OCI-LY7 (cell line): Measurements from ENCODE around the gene ETV5. TPM values are rescaled to one million over a fixed set of nuclear protein-coding genes. Genes with fewer than 3 reads are reported as not detected.

Experiments used
- BruUV-seq: library from RNA; stranded (reverse); fragments of 400-500 nt; replicated peaks from 2 replicates; lab custom pipeline; 2021; lab: Mats Ljungman, UMichigan
- CTCF ChIA-PET: fragments of 300-600 bp; sonication (Branson Sonifier 250); formaldehyde crosslinking; loops from one replicate; lab custom pipeline; 2022; ENCODE audit warnings: antibody characterized with exemption; ENCODE audit not compliant: unreplicated experiment; lab: Charles Lee
- POLR2A ChIA-PET: fragments of 300-600 bp; sonication (Branson Sonifier 250); formaldehyde crosslinking; loops from one replicate; lab custom pipeline; 2022; ENCODE audit warnings: antibody characterized with exemption; lab: Charles Lee
- DNase-seq: peaks from one replicate; pipeline ENCODE4 v3.0.0-alpha.2; 2015; ENCODE audit warnings: low spot score
- H2AFZ ChIP-seq: fragments of 200-600 bp; sonication (generic), shearing (Covaris generic); 2 replicates; pipeline ENCODE4 v1.6.1; 2014; ENCODE audit warnings: mild to moderate bottlenecking, antibody characterized with exemption, low read length, moderate library complexity
- H3K27ac ChIP-seq: fragments of 200-600 bp; sonication (generic); 2 replicates; pipeline ENCODE4 v1.5.1; 2014; ENCODE audit warnings: mixed run types, low read depth, mild to moderate bottlenecking, moderate library complexity, low read length, inconsistent platforms; ENCODE audit not compliant: poor library complexity, severe bottlenecking
- H3K36me3 ChIP-seq: fragments of 200-600 bp; sonication (generic); 2 replicates; pipeline ENCODE4 v1.6.1; 2014; ENCODE audit warnings: mild to moderate bottlenecking, antibody characterized with exemption, low read length, moderate library complexity, mixed read lengths; ENCODE audit not compliant: insufficient read depth
- H3K4me1 ChIP-seq: fragments of 200-600 bp; sonication (generic); 2 replicates; pipeline ENCODE4 v1.5.1; 2014; ENCODE audit warnings: mild to moderate bottlenecking, low read length; ENCODE audit not compliant: insufficient read depth, poor library complexity, severe bottlenecking
- H3K4me2 ChIP-seq: fragments of 200-600 bp; sonication (generic); 2 replicates; pipeline ENCODE4 v1.6.1; 2014; ENCODE audit warnings: mild to moderate bottlenecking, low read length
- H3K4me3 ChIP-seq: fragments of 200-600 bp; sonication (generic); 2 replicates; pipeline ENCODE4 v1.5.1; 2014; ENCODE audit warnings: mild to moderate bottlenecking, low read depth, low read length; ENCODE audit not compliant: poor library complexity, severe bottlenecking
- H3K79me2 ChIP-seq: fragments of 200-600 bp; sonication (generic); 2 replicates; pipeline ENCODE4 v1.6.1; 2016; ENCODE audit warnings: low read depth, mild to moderate bottlenecking, low read length, moderate library complexity, mixed read lengths; ENCODE audit not compliant: insufficient read depth
- H3K9me2 ChIP-seq: fragments of 200-600 bp; sonication (generic); 2 replicates; pipeline ENCODE4 v1.6.1; 2016; ENCODE audit warnings: mild to moderate bottlenecking, low read length, mixed read lengths; ENCODE audit not compliant: insufficient read depth
- H3K9me3 ChIP-seq: fragments of 200-600 bp; sonication (generic); 2 replicates; pipeline ENCODE4 v1.6.1; 2014; ENCODE audit warnings: mild to moderate bottlenecking, mixed run types, low read length, mixed read lengths
- H4K20me1 ChIP-seq: fragments of 200-600 bp; sonication (generic); 2 replicates; pipeline ENCODE4 v1.6.1; 2014; ENCODE audit warnings: mild to moderate bottlenecking, antibody characterized with exemption, low read length, moderate library complexity, mixed read lengths; ENCODE audit not compliant: insufficient read depth
- EZH2phosphoT487 ChIP-seq: fragments of 200-600 bp; sonication (generic); IDR thresholded peaks from 2 replicates; pipeline ENCODE4 v1.6.1; 2018; ENCODE audit warnings: low read depth, borderline replicate concordance, mild to moderate bottlenecking, mixed run types, antibody characterized with exemption, low read length, moderate library complexity, mixed read lengths
- intact Hi-C: fragments of 100-400 bp; cut with micrococcal nuclease; formaldehyde crosslinking; loops from one replicate; pipeline ENCODE4 v1.10.0; 2022; ENCODE audit not compliant: unreplicated experiment
- total RNA-seq, 2 experiments: library from RNA; depleted of rRNA in 1 of 2; stranded (reverse); fragments of >200 nt in 1 of 2; shearing (Covaris generic) in 1 of 2; gene quantifications; 2 replicates each; pipeline ENCODE4 v1.2.3, GENCODE V29; 2014 to 2022
- TF ChIP-seq, protein P1 (sequence below): fragments of 200-600 bp; sonication (generic); conservative IDR thresholded peaks from 2 replicates; pipeline ENCODE4 v1.5.1; 2014; ENCODE audit warnings: mild to moderate bottlenecking, antibody characterized with exemption, low read length, moderate library complexity, mixed read lengths

Gene ETV5
- total RNA-seq, 2 experiments from 2014 or later = 0.85 to 1.1 TPM

- POLR2A ChIA-PET = interaction anchor here (0.5 to 1.0 kb wide), 4 partner anchors 9 to 46 kb away, joined by 3 to 5 read pairs (median 4); no protein-coding TSS in a partner anchor
- CTCF ChIA-PET = no interaction called here
- intact Hi-C loops = no loop called here
Observed at GRCh38 chr3:186053954-186054791, 54.7 kb downstream of the ETV5 start.

DNA sequence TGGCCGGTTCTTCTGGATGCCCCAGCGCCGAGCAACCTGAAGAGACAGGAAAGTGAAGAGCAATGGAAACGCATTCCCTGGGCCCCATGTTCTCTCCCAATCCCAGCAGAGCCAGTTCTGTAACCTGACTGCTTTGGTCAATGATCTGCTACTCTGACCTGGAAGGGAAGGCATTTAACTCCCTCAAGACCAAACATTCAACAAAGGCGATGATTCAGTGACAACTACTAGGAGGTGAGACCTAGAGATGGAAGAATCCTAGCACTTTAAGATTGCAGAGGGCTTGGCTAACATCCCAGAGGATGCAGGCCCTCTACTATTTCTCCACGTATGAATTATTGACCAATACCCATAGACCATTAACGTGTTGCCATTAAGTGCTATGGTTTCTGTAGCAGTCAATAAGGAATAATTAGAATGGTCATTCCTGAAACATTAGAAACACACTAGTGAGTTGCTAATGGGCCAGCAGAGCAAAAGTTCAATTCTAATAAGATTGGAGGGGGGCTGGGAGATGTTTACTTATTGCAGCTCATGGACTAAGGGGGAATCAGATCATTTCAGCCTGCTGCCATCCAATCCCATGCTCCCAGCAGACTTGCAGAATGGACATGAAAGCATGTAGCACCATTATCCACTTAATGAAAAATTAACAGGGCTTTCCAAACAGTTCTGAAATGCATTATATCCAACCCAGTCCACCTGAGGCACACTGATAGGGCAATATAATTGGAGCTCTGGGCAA is 56.6 kb downstream of the ETV5 start:
- POLR2A ChIA-PET = no interaction called here
- no peak overlapping the region for H2AFZ ChIP-seq
- no peak for DNase-seq
- no peaks in the 10 kb centered on the region for H4K20me1 ChIP-seq
- intact Hi-C loops = no loop called here
- H3K4me1 ChIP-seq = no peaks in the 10 kb centered on the region
- no peaks in the 10 kb centered on the region for H3K9me2 ChIP-seq
- no peak for TF ChIP-seq EZH2phosphoT487
- TF ChIP-seq, protein P1, sequence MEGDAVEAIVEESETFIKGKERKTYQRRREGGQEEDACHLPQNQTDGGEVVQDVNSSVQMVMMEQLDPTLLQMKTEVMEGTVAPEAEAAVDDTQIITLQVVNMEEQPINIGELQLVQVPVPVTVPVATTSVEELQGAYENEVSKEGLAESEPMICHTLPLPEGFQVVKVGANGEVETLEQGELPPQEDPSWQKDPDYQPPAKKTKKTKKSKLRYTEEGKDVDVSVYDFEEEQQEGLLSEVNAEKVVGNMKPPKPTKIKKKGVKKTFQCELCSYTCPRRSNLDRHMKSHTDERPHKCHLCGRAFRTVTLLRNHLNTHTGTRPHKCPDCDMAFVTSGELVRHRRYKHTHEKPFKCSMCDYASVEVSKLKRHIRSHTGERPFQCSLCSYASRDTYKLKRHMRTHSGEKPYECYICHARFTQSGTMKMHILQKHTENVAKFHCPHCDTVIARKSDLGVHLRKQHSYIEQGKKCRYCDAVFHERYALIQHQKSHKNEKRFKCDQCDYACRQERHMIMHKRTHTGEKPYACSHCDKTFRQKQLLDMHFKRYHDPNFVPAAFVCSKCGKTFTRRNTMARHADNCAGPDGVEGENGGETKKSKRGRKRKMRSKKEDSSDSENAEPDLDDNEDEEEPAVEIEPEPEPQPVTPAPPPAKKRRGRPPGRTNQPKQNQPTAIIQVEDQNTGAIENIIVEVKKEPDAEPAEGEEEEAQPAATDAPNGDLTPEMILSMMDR = no peak
- H3K79me2 ChIP-seq = no peaks in the 10 kb centered on the region
- CTCF ChIA-PET = no interaction called here
- no peak overlapping the region for H3K4me3 ChIP-seq
- no peak overlapping the region for H3K27ac ChIP-seq
- no peaks in the 10 kb centered on the region for H3K36me3 ChIP-seq
- no peak overlapping the region for H3K4me2 ChIP-seq
- H3K9me3 ChIP-seq = no peaks in the 10 kb centered on the region
- BruUV-seq = no TSS peak

More at GRCh38 chr3:186053954-186054791, 54.7 kb downstream of the ETV5 start:
- Histone ChIP-seq H4K20me1 (no peaks in the 10 kb centered on the region), H3K4me3 (no peak overlapping the region), H3K36me3 (no peaks in the 10 kb centered on the region), H3K27ac (no peak overlapping the region), H3K4me2 (no peak overlapping the region), H3K9me3 (no peaks in the 10 kb centered on the region), H3K79me2 (no peaks in the 10 kb centered on the region), H3K4me1 (no peaks in the 10 kb centered on the region), H2AFZ (no peak overlapping the region), H3K9me2 (no peaks in the 10 kb centered on the region)
- no peak for DNase-seq
- no peak for TF ChIP-seq EZH2phosphoT487
- TF ChIP-seq, protein P1 = no peak
- BruUV-seq = no TSS peak
